Lower lobe of right lung (tissue), 2 donors: ENCODE results near the gene CBX5. TPM values are rescaled to one million over a fixed set of nuclear protein-coding genes. Genes with fewer than 3 reads are reported as not detected.
A peak's percentile ranks its signal among the peaks of the same experiment; 100 is the strongest.

Source experiments
- ATAC-seq, 2 donors: fragments of 200-7000 bp; cut with Tn5 transposase; one replicate each; pipeline ENCODE4 v1.9.1; 2020 to 2022; ENCODE audit warnings: mild to moderate bottlenecking in 2 of 2, moderate library complexity in 2 of 2
- DNase-seq: peaks from one replicate; pipeline ENCODE4 v3.0.0-alpha.2; 2020
- H3K27ac ChIP-seq: fragments of 200-600 bp; one replicate; pipeline ENCODE4 v1.8.0; 2022
- H3K27me3 ChIP-seq: fragments of 200-600 bp; one replicate; pipeline ENCODE4 v1.8.0; 2022; ENCODE audit warnings: low read depth
- H3K36me3 ChIP-seq: fragments of 200-600 bp; one replicate; pipeline ENCODE4 v1.8.0; 2022; ENCODE audit warnings: mild to moderate bottlenecking
- H3K4me1 ChIP-seq: fragments of 200-600 bp; one replicate; pipeline ENCODE4 v1.8.0; 2022
- H3K4me3 ChIP-seq: fragments of 200-600 bp; one replicate; pipeline ENCODE4 v1.8.0; 2022; ENCODE audit warnings: mild to moderate bottlenecking
- H3K9me3 ChIP-seq: fragments of 200-600 bp; one replicate; pipeline ENCODE4 v1.8.0; 2022
- CTCF ChIP-seq: fragments of 200-600 bp; IDR thresholded peaks from one replicate; pipeline ENCODE4 v1.8.0; 2022; ENCODE audit warnings: antibody characterized with exemption, mild to moderate bottlenecking
- intact Hi-C: fragments of 100-400 bp; cut with DNase I; formaldehyde crosslinking; loops from one replicate; pipeline ENCODE4 v1.11.0; 2022
- total RNA-seq: library from RNA; stranded (reverse); fragmentation: NEBNext Ultra II Directional; extraction: Animal tissue kit (Norgen Biotek cat#: 25700); gene quantifications from one replicate; pipeline ENCODE4 v1.2.1, GENCODE V29; 2021
- donor health status: DM: no; HTN: yes; CAD: no; lungs with severe emphysema.

The CBX5 gene
- total RNA-seq, 1 donor from 2014 or later, result 50.1 TPM

GRCh38 chr12:54311051-54311450, 31.1 kb upstream of the CBX5 start:
- ATAC-seq (no peak), DNase-seq (no peak)
- Histone ChIP-seq H3K4me3 (no peak overlapping the region), H3K36me3 (no peaks in the 10 kb centered on the region), H3K4me1 (peaks cover 17% of the 10 kb centered on the region), H3K9me3 (no peaks in the 10 kb centered on the region), H3K27ac (no peak overlapping the region), H3K27me3 (no peaks in the 10 kb centered on the region)
- no peak for TF ChIP-seq CTCF
- intact Hi-C loops, result no loop called here

- ATAC-seq, result peak; percentile 92 to 95
- peak; percentile 96 for DNase-seq
- Histone ChIP-seq H3K27me3 (no peaks in the 10 kb centered on the region), H3K4me1 (peaks cover 40% of the 10 kb centered on the region), H3K4me3 (no peak overlapping the region), H3K27ac (peak overlapping the region; percentile 34), H3K36me3 (no peaks in the 10 kb centered on the region), H3K9me3 (no peaks in the 10 kb centered on the region)
- no peak for TF ChIP-seq CTCF
- intact Hi-C loops, result no loop called here
Measured at GRCh38 chr12:54306925-54307741, 27.2 kb upstream of the CBX5 start.

- DNase-seq (peak; percentile 94), ATAC-seq (peak; percentile 85 to 90)
- H3K36me3 ChIP-seq, result no peaks in the 10 kb centered on the region
- intact Hi-C loops, result no loop called here
- H3K9me3 ChIP-seq, result no peaks in the 10 kb centered on the region
- no peaks in the 10 kb centered on the region for H3K27me3 ChIP-seq
- peak overlapping the region; percentile 20 for H3K4me3 ChIP-seq
- H3K4me1 ChIP-seq, result peaks cover 56% of the 10 kb centered on the region
- peak overlapping the region; percentile 59 for H3K27ac ChIP-seq
- no peak for TF ChIP-seq CTCF
Measured at GRCh38 chr12:54304187-54304810, 24.4 kb upstream of the CBX5 start.

GRCh38 chr12:54303640-54304039, 23.7 kb upstream of the CBX5 start:
- DNase-seq (no peak), ATAC-seq (no peak)
- H3K27me3 ChIP-seq, result no peaks in the 10 kb centered on the region
- H3K27ac ChIP-seq, result peak overlapping the region; percentile 59
- no peaks in the 10 kb centered on the region for H3K36me3 ChIP-seq
- no peak for TF ChIP-seq CTCF
- intact Hi-C loops, result no loop called here
- no peaks in the 10 kb centered on the region for H3K9me3 ChIP-seq
- peaks cover 56% of the 10 kb centered on the region for H3K4me1 ChIP-seq
- H3K4me3 ChIP-seq, result no peak overlapping the region

- intact Hi-C loops, result no loop called here
- no peak for ATAC-seq
- Histone ChIP-seq H3K9me3 (no peaks in the 10 kb centered on the region), H3K36me3 (no peaks in the 10 kb centered on the region), H3K27me3 (no peaks in the 10 kb centered on the region), H3K4me3 (peak overlapping the region; percentile 44), H3K4me1 (peaks cover 49% of the 10 kb centered on the region), H3K27ac (no peak overlapping the region)
- no peak for TF ChIP-seq CTCF
- no peak for DNase-seq
Measured at GRCh38 chr12:54301428-54302048, 21.6 kb upstream of the CBX5 start.
